ENCODE measurements around the gene CDC42EP1.

GRCh38 chr22:37611207-37611606, 50.9 kb downstream of the CDC42EP1 start:
- TF ChIP-seq EZH2 (IDR thresholded peaks at IDR 0.05; ENCODE audit: insufficient read depth, poor library complexity, severe bottlenecking) (no peak), EZH2phosphoT487 (IDR thresholded peaks at IDR 0.05; ENCODE audit: insufficient read depth, low read depth) (no peak)

Measured in GM23248 (cell line).